HG03521 (cell line): ENCODE data around the gene RFTN1.

ENCODE experiments used
- ATAC-seq: cut with Tn5 transposase; IDR thresholded peaks from one replicate; pipeline ENCODE4 v1.9.1; 2021; ENCODE audit warnings: mild to moderate bottlenecking, moderate library complexity; ENCODE audit not compliant: unreplicated experiment

Gene RFTN1

DNA sequence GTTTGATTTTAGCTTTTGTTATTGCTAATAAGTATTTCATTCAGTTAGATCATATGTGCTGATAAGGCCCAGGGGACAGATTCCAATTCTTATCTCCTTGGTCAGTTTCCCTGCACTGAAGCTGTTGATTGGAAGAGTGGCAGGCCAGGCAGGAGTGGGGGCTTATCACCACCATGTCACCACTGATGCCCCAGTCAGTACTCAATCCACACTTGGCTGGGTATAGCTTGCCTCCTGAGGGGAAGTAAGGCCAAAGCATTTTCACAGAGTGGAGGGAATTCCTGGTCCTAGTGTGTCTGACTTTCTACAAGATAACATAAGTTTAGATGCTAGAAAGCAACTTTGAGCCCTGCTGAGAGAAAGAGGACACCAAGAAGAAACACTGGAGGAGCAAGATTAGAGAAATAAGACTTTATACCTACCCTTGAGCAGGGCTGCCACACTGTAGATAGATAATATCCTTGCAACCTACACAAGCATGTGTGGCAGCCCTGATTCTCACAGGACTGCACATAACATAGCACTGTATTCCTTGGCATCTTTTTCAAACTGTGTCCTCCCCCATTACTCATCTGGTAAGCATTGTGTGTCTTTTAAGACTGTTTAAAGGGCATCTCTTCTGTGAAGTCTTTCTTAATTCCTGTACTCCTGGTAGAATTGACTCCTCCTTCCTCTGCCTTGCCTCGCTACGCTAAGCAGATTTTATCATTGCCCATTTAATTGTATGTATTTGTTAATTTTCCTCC, 224.2 kb downstream of the RFTN1 start:
- no peak for ATAC-seq

DNA sequence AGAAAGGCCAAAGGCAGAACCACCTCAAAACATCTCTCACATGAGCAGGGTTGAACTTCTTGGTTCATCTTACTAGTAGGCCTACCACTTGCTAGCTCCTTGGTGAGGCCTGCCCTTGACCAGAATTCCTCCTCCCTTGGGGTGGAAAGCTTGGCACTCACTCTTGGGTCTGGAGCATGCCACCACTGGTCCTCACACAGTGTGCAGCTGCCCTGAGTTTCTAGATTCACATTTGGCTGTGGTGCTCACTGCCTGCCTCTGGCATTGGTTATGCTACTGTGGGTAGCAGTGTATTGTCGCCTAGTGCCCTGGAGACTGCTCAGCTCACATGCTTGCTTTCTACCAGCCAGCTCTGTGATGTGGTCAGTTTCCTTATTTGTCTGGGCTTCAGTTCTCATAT, 224.8 kb downstream of the RFTN1 start:
- ATAC-seq: no peak

DNA sequence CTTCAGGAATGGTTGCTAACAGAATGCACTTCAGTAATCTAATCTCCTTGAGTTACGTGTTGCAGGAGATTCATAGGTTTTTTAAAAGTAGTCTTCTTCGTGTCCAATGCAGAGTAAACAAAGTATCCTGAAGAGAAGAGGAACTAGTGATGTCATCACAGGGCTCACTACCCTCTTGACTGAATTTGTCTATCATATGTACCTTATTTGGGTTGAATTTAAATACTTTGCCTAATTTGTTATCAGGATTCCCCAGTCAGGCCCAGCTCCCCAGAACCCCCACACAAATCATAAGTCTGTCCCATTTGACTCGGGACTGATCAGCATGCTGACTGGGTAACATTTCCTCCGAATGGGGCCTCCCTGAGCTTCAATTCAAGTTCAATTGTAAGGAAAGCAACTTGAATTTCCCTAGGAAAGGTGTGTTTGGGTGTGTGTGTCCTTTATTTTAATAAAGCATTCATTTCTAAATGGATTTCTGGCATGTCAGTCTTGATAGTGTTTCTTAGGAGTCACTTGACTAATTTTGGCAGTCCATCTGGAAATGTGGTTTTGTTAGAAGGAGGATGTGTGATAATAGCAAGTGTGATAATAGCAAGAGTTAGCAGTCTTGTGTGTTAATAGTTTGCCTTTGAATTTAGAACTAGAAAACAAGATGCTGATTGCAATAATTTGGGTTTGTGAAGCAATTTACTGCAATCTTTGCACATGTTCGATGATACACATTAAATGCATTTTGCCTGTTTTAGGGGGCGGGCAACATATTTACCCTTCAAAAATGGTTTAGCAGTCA, 226.6 kb downstream of the RFTN1 start:
- no peak for ATAC-seq

GRCh38 chr3:16286161-16286560, 227.3 kb downstream of the RFTN1 start:
- ATAC-seq: peak; percentile 78

GRCh38 chr3:16284633-16285032, 228.9 kb downstream of the RFTN1 start:
- no peak for ATAC-seq

- ATAC-seq: no peak
Measured at GRCh38 chr3:16280671-16281070, 232.8 kb downstream of the RFTN1 start.

GRCh38 chr3:16279010-16279801, 234.3 kb downstream of the RFTN1 start:
- ATAC-seq: no peak

DNA sequence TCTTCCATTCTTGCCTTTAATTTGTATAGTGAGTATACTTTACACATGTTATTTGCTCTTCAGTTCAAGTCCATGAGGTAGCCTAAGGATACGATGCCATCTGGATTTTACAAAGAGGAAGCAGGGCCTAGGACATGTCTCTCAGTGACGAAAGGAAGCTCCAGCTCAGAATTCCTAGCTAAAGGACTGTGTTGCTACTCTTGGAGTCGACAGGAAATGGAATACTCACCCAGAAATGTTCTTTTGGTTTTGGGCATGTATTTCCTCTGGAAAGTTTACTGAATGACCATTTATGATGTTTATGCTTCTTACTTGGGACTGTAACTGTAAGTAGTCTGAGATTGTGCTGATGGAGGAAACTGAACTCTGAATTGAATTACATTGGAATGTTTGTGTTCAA, 236.0 kb downstream of the RFTN1 start:
- no peak for ATAC-seq

DNA sequence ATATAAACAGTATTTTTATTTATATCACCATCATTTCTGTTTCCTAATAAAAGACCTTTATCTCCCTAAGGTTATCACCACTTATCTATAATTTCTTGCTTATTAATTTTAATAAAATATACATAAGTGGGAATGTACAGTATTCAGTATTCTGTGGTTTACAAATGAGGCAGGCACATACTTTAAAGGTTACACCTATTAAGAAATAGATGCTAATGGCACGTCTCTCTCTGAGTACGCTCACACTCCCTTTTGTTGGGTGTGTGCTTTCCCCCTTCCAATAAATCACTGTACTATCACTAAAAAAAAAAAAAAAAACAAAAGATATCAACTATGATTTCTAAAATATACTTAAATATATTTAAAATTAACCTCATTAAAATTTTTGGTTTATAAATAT, 239.6 kb downstream of the RFTN1 start:
- ATAC-seq: no peak

- ATAC-seq: no peak
Measured at GRCh38 chr3:16272588-16272987, 240.9 kb downstream of the RFTN1 start.

DNA sequence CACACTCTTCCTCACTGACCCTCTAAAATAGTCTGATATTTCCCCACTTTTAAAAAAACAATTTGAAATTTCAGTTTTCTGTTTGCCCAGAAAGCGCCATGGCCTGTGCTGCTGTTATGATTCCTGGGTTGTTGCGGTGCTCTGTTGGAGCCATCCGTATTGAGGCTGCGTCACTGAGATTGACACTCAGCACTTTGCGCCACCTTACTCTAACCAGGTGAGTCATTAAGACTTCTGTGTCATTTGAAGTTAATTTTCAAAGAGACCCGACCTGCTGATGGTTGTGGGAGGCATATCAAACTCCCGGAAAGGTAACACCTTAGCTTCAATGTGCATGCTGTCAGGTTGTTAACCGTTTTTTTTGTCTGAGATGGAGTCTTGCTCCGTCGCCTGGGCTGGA, 242.6 kb downstream of the RFTN1 start:
- no peak for ATAC-seq

DNA sequence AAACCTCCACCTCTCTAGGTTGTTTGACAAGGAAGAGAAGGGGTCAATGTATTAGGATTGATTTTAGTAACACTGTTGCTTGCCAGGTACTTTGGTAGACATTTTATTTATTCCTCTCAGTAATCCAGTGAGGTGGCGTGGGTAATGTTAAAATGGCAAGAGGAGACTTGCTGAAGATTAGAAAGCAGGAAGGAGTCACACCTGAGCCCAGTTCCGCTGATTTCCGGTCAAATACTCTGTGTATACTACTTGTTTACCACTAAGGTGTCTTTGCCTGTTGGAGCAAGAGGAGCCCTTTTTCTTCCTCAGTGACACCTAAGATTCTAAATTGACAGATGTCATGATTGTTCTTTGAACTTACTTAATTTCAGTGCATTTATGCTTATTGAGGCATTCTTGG, 246.8 kb downstream of the RFTN1 start:
- ATAC-seq: no peak
